Gastrocnemius medialis (tissue), 4 donors: ENCODE results near the gene TEAD4. TPM values are rescaled to one million over a fixed set of nuclear protein-coding genes. Genes with fewer than 3 reads are reported as not detected.

Experiments used
- ATAC-seq, 2 donors: fragments of 150-250 bp; one replicate each; pipeline ENCODE4 v1.9.1; 2016
- DNase-seq, 2 donors: peaks; one replicate each; pipeline ENCODE4 v3.0.0-alpha.2; 2019
- H3K27ac ChIP-seq, 4 donors: fragments of 200-600 bp; sonication (generic); 1 replicate in 1 of 4; 2 replicates in 3 of 4; pipeline ENCODE4 v1.5.1; 2016 to 2018; ENCODE audit warnings: mild to moderate bottlenecking in 2 of 4, moderate library complexity in 1 of 4
- H3K27me3 ChIP-seq, 3 donors: fragments of 200-600 bp; sonication (generic) in 2 of 3; 1 replicate in 1 of 3; 2 replicates in 2 of 3; pipeline versions ENCODE4 v1.5.1 to v1.6.0; 2016 to 2019; ENCODE audit warnings: mild to moderate bottlenecking in 1 of 3, moderate library complexity in 1 of 3
- H3K36me3 ChIP-seq, 2 donors: fragments of 200-600 bp; sonication (generic) in 1 of 2; one replicate each; pipeline ENCODE4 v1.5.1; 2017 to 2018
- H3K4me1 ChIP-seq, 2 donors: fragments of 200-600 bp; sonication (generic) in 1 of 2; one replicate each; pipeline ENCODE4 v1.5.1; 2016 to 2017; ENCODE audit warnings: mild to moderate bottlenecking in 2 of 2
- H3K4me3 ChIP-seq, 4 donors: fragments of 200-600 bp; sonication (generic) in 3 of 4; 1 replicate in 1 of 4; 2 replicates in 3 of 4; pipeline ENCODE4 v1.5.1; 2016 to 2019; ENCODE audit warnings: mild to moderate bottlenecking in 2 of 4
- H3K9me3 ChIP-seq, 3 donors: fragments of 200-600 bp; sonication (generic) in 2 of 3; 1 replicate in 1 of 3; 2 replicates in 2 of 3; pipeline ENCODE4 v1.5.1; 2016 to 2019
- POLR2A ChIP-seq, 2 donors: fragments of 450-650 bp; IDR thresholded peaks; one replicate each; pipeline ENCODE4 v1.6.1; 2017; ENCODE audit warnings: antibody characterized with exemption in 2 of 2, mild to moderate bottlenecking in 2 of 2, moderate library complexity in 2 of 2
- in situ Hi-C, 4 donors: fragments of 200-750 bp; cut with MboI; loops; one replicate each; pipeline versions ENCODE4 v1.15.0 to v1.8.0; 2017; ENCODE audit warnings: low sequenced_read_pairs in 4 of 4
- intact Hi-C: fragments of 100-400 bp; cut with DNase I; formaldehyde crosslinking; loops from one replicate; pipeline ENCODE4 v1.15.1; 2023; ENCODE audit warnings: low total_unique reads
- total RNA-seq, 4 donors: library from RNA; depleted of rRNA; stranded (reverse); fragments of >200 nt; gene quantifications; one replicate each; pipeline versions ENCODE4 v1.1.0 to v1.2.3, GENCODE V29; 2016
- TF ChIP-seq, protein P1 (sequence below), 5 experiments: fragments of 450-650 bp in 3 of 5; fragments of 200-600 bp in 2 of 5; sonication (generic) in 2 of 5; IDR thresholded peaks in 4 of 5; conservative IDR thresholded peaks in 1 of 5; 1 replicate in 4 of 5; 2 replicates in 1 of 5; pipeline ENCODE4 v1.5.1; 2016 to 2019; ENCODE audit warnings: antibody characterized with exemption in 5 of 5, mild to moderate bottlenecking in 3 of 5, moderate library complexity in 3 of 5

The TEAD4 gene
- total RNA-seq, 4 donors from 2014 or later = 91.1 to 201 (median 122) TPM

DNA sequence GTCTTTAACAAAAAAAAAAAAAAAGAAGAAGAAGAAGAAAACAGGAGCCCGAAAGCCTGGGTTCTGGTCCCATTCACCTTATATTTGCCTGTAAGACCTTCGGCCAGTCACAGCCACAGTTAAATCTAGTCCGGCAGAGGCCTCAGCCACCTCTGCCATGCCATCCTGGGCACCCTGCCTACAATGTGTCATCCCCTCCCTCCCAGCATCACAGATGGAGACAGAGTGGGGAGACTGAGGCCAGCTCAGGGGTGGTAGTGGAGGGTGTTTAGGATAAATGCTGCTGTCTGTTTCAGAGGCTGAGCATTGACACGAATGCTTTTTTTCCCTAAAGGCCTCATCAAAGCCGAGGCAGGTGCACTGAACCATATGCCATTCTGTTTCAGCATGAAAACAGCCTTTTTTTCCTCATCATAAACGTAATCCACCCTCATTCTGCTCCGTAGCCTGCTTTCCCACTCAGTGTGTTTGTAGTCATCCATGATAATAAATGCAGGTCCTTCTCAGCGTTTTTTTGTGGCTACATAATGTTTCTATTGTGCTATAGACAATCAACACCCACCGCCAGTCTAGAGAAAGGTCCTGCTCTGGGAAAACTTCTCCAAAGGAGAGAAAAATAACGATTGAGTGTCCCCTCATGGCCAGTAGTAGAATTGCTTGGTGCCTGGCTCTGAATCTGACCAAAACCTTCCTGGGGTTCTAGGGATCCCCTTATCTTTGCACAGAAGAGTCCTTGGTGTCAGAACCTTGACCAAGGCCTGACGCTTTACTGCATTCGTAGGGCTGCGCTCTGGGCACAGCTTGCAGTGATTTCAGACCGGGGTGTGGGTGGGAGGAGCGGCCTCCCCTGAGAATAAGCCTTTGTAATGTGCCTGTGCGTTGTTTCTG lies 76.9 kb downstream of the TEAD4 start:
- no peak for TF ChIP-seq POLR2A (IDR thresholded peaks at IDR 0.05)
- TF ChIP-seq, protein P1, sequence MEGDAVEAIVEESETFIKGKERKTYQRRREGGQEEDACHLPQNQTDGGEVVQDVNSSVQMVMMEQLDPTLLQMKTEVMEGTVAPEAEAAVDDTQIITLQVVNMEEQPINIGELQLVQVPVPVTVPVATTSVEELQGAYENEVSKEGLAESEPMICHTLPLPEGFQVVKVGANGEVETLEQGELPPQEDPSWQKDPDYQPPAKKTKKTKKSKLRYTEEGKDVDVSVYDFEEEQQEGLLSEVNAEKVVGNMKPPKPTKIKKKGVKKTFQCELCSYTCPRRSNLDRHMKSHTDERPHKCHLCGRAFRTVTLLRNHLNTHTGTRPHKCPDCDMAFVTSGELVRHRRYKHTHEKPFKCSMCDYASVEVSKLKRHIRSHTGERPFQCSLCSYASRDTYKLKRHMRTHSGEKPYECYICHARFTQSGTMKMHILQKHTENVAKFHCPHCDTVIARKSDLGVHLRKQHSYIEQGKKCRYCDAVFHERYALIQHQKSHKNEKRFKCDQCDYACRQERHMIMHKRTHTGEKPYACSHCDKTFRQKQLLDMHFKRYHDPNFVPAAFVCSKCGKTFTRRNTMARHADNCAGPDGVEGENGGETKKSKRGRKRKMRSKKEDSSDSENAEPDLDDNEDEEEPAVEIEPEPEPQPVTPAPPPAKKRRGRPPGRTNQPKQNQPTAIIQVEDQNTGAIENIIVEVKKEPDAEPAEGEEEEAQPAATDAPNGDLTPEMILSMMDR (IDR thresholded peaks at IDR 0.05 in 4 of 5, conservative IDR thresholded peaks at IDR 0.05 in 1 of 5) = no peak
- H3K9me3 ChIP-seq = no peaks in the 10 kb centered on the region
- DNase-seq = no peak
- peaks cover 24 to 33% of the 10 kb centered on the region in 2 donors for H3K4me1 ChIP-seq
- no peak overlapping the region for H3K4me3 ChIP-seq
- peaks cover 0 to 25% of the 10 kb centered on the region in 2 donors for H3K36me3 ChIP-seq
- in situ Hi-C loops = loop anchor here (5.0 to 25.0 kb wide), 7 partner anchors 79 to 181 kb away; partner anchors contain the start of genes TEAD4 (in 2 of the 4), FOXM1 (in 1 of the 4), RHNO1 (in 1 of the 4) and TEX52 (in 1 of the 4)
- intact Hi-C loops = loop anchor here (2.0 kb wide), 2 partner anchors 73 to 145 kb away; partner anchors contain the start of gene TULP3
- no peak for ATAC-seq
- no peak overlapping the region for H3K27ac ChIP-seq
- no peaks in the 10 kb centered on the region for H3K27me3 ChIP-seq

- Histone ChIP-seq H3K4me3 (no peak overlapping the region), H3K27me3 (no peaks in the 10 kb centered on the region), H3K9me3 (no peaks in the 10 kb centered on the region), H3K4me1 (peaks cover 28% of the 10 kb centered on the region in 2 donors), H3K36me3 (peaks cover 0 to 27% of the 10 kb centered on the region in 2 donors), H3K27ac (no peak overlapping the region)
- no peak for ATAC-seq
- intact Hi-C loops (no loop called here), in situ Hi-C loops (loop anchor here (5.0 to 25.0 kb wide), 7 partner anchors 80 to 182 kb away; partner anchors contain the start of genes TEAD4 (in 2 of the 4), FOXM1 (in 1 of the 4), RHNO1 (in 1 of the 4) and TEX52 (in 1 of the 4))
- TF ChIP-seq, protein P1 (IDR thresholded peaks at IDR 0.05 in 4 of 5, conservative IDR thresholded peaks at IDR 0.05 in 1 of 5) = no peak
- TF ChIP-seq POLR2A (IDR thresholded peaks at IDR 0.05) = no peak
- no peak for DNase-seq
These were observed 77.9 kb downstream of the TEAD4 start for GRCh38 chr12:3036901-3037600.

GRCh38 chr12:3038166-3038565 lies 79.0 kb downstream of the TEAD4 start:
- ATAC-seq = no peak
- Histone ChIP-seq H3K36me3 (peaks cover 0 to 27% of the 10 kb centered on the region in 2 donors), H3K4me1 (peaks cover 26 to 28% of the 10 kb centered on the region in 2 donors), H3K9me3 (no peaks in the 10 kb centered on the region), H3K27me3 (no peaks in the 10 kb centered on the region), H3K4me3 (no peak overlapping the region), H3K27ac (no peak overlapping the region)
- TF ChIP-seq, protein P1 (IDR thresholded peaks at IDR 0.05 in 4 of 5, conservative IDR thresholded peaks at IDR 0.05 in 1 of 5) = no peak
- TF ChIP-seq POLR2A (IDR thresholded peaks at IDR 0.05) = no peak
- intact Hi-C loops (no loop called here), in situ Hi-C loops (loop anchor here (5.0 to 25.0 kb wide), 7 partner anchors 81 to 183 kb away; partner anchors contain the start of genes TEAD4 (in 2 of the 4), FOXM1 (in 1 of the 4), RHNO1 (in 1 of the 4) and TEX52 (in 1 of the 4))
- no peak for DNase-seq

- H3K9me3 ChIP-seq = no peaks in the 10 kb centered on the region
- no peak overlapping the region for H3K27ac ChIP-seq
- TF ChIP-seq, protein P1 (IDR thresholded peaks at IDR 0.05 in 4 of 5, conservative IDR thresholded peaks at IDR 0.05 in 1 of 5) = no peak
- TF ChIP-seq POLR2A (IDR thresholded peaks at IDR 0.05) = no peak
- no peak overlapping the region for H3K4me3 ChIP-seq
- in situ Hi-C loops (loop anchor here (5.0 to 25.0 kb wide), 7 partner anchors 82 to 184 kb away; partner anchors contain the start of genes TEAD4 (in 2 of the 4), FOXM1 (in 1 of the 4), RHNO1 (in 1 of the 4) and TEX52 (in 1 of the 4)), intact Hi-C loops (no loop called here)
- no peak for ATAC-seq
- no peaks in the 10 kb centered on the region for H3K27me3 ChIP-seq
- peaks cover 0 to 27% of the 10 kb centered on the region in 2 donors for H3K36me3 ChIP-seq
- no peak for DNase-seq
- H3K4me1 ChIP-seq = peaks cover 18 to 25% of the 10 kb centered on the region in 2 donors
These were observed 79.8 kb downstream of the TEAD4 start for GRCh38 chr12:3038926-3039510.
